HepG2 (cell line): ENCODE results near the gene UBL7. TPM values are rescaled to one million over a fixed set of nuclear protein-coding genes. Genes with fewer than 3 reads are reported as not detected.

Experiments used
- ARHGAP35 ChIP-seq: sonication (generic); formaldehyde crosslinking; IDR thresholded peaks from 2 replicates; pipeline ENCODE4 v1.9.0; 2022; ENCODE audit warnings: mild to moderate bottlenecking, inconsistent platforms, moderate library complexity, missing genetic modification reagents, borderline replicate concordance
- ARNT ChIP-seq: fragments of 450-650 bp; IDR thresholded peaks from 2 replicates; pipeline ENCODE4 v1.6.1; 2017
- HOXA9 ChIP-seq: sonication (generic); formaldehyde crosslinking; IDR thresholded peaks from 2 replicates; pipeline ENCODE4 v1.8.1; 2022; ENCODE audit warnings: missing genetic modification reagents, mild to moderate bottlenecking, moderate library complexity, borderline replicate concordance
- NFYC ChIP-seq: IDR thresholded peaks from 2 replicates; pipeline ENCODE4 v1.6.1; 2016; ENCODE audit warnings: missing genetic modification reagents, missing compliant biosample characterization
- SATB2 ChIP-seq: sonication (generic); formaldehyde crosslinking; IDR thresholded peaks from 2 replicates; pipeline ENCODE4 v1.5.0; 2020; ENCODE audit warnings: missing genetic modification reagents
- SP1 ChIP-seq, 2 experiments: fragments of 450-650 bp in 1 of 2; sonication (generic) in 1 of 2; formaldehyde crosslinking in 1 of 2; IDR thresholded peaks; 2 replicates each; pipeline versions ENCODE4 v1.4.0 to v1.6.1; 2016 to 2020; ENCODE audit warnings: missing genetic modification reagents in 1 of 2
- TBX3 ChIP-seq: fragments of 450-650 bp; IDR thresholded peaks from 2 replicates; pipeline ENCODE4 v1.6.1; 2017; ENCODE audit warnings: antibody characterized with exemption, mild to moderate bottlenecking, inconsistent platforms, borderline replicate concordance
- ZNF225 ChIP-seq: sonication (generic); formaldehyde crosslinking; IDR thresholded peaks from 2 replicates; pipeline ENCODE4 v1.4.0; 2020; ENCODE audit warnings: mild to moderate bottlenecking, missing genetic modification reagents
- ZNF354B ChIP-seq: sonication (generic); formaldehyde crosslinking; IDR thresholded peaks from 2 replicates; pipeline ENCODE4 v1.8.0; 2022; ENCODE audit warnings: mild to moderate bottlenecking, missing genetic modification reagents
- ZNF44 ChIP-seq: sonication (generic); formaldehyde crosslinking; IDR thresholded peaks from 2 replicates; pipeline ENCODE4 v1.5.1; 2020; ENCODE audit warnings: mild to moderate bottlenecking, missing genetic modification reagents
- ZNF569 ChIP-seq: sonication (generic); formaldehyde crosslinking; IDR thresholded peaks from 2 replicates; pipeline ENCODE4 v1.5.0; 2020; ENCODE audit warnings: mild to moderate bottlenecking, missing genetic modification reagents, moderate library complexity, borderline replicate concordance
- ZNF746 ChIP-seq: sonication (generic); formaldehyde crosslinking; IDR thresholded peaks from 2 replicates; pipeline ENCODE4 v1.8.0; 2022; ENCODE audit warnings: mild to moderate bottlenecking, missing genetic modification reagents
- polyA plus RNA-seq, 8 experiments: library from polyadenylated mRNA; depleted of rRNA in 3 of 8; stranded (reverse) in 7 of 8; unstranded in 1 of 8; fragments of >200 nt; fragmentation: Illumina TruSeq in 4 of 8; extraction: Trizol in 4 of 8; gene quantifications; 2 replicates each; pipeline versions ENCODE4 v1.2.1 to v1.2.3, GENCODE V29; 2011 to 2016; ENCODE audit warnings: low read depth in 4 of 8, missing spikeins in 1 of 8, mixed read lengths in 1 of 8; ENCODE audit not compliant: insufficient read depth in 1 of 8
- total RNA-seq, 5 experiments: library from RNA; depleted of rRNA; stranded (reverse); fragments of >200 nt; fragmentation: Illumina TruSeq; extraction: Trizol; gene quantifications; 2 replicates each; pipeline ENCODE4 v1.2.3, GENCODE V29; 2016; ENCODE audit warnings: low read depth in 1 of 5
- TF ChIP-seq, protein P1 (sequence below): sonication (generic); formaldehyde crosslinking; IDR thresholded peaks from 2 replicates; pipeline ENCODE4 v1.5.0; 2020; ENCODE audit warnings: mild to moderate bottlenecking, missing genetic modification reagents, borderline replicate concordance
- TF ChIP-seq, protein P2 (sequence below): IDR thresholded peaks from 2 replicates; pipeline ENCODE4 v1.6.1; 2016; ENCODE audit warnings: low read depth, missing genetic modification reagents, missing compliant biosample characterization

The UBL7 gene
- total and polyA plus RNA-seq, 2 of the 13 experiments (the other 11 are each of a cell fraction or from before 2014, with no cell fraction given) = 55.0 to 63.5 TPM

DNA sequence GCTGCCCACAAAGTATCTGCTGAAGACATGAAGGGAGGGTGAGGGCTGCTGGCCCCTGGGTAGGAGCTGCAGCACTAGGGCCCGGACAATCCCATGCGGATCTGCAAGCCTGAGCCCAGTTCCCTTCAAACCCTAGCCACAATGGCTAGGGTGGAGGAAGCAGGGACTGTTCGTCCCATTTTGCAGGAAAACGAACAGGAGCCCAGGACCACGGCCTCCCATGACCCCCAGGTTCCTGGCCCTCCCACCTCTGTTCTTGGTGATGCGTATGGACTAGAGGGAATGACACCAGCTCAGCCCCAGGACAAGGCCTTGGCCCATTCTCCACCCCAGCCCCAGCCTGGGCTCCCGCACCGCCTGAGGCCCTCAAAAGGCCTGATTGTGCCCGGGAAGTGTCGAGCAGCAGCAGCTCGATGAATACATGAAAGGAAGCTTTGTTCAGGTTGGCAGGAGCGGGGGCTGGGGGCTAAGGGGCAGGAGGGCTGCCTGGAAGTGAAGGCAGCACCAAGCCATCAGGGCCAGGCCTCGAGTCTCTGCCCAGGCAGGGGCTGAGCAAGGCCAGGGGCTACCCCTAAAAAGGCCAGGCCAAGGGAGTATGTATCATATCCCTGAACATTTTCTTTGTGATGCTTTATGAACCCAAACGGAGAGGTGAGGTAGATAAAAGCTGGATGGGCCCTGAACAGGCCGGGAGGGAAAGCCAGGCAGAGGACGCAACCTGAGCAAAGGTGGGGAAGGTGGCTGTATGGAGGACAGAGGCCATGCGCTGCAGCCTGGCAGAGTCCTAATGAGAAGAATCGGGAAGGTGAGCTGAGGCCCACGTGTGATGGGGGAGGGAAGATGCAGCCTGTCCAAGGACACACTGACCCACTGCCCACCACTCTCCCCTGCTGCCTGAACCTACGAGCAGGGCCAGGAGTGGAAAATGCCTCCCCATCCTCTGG lies 39.4 kb downstream of the UBL7 start (continued):
- TF ChIP-seq, protein P1, sequence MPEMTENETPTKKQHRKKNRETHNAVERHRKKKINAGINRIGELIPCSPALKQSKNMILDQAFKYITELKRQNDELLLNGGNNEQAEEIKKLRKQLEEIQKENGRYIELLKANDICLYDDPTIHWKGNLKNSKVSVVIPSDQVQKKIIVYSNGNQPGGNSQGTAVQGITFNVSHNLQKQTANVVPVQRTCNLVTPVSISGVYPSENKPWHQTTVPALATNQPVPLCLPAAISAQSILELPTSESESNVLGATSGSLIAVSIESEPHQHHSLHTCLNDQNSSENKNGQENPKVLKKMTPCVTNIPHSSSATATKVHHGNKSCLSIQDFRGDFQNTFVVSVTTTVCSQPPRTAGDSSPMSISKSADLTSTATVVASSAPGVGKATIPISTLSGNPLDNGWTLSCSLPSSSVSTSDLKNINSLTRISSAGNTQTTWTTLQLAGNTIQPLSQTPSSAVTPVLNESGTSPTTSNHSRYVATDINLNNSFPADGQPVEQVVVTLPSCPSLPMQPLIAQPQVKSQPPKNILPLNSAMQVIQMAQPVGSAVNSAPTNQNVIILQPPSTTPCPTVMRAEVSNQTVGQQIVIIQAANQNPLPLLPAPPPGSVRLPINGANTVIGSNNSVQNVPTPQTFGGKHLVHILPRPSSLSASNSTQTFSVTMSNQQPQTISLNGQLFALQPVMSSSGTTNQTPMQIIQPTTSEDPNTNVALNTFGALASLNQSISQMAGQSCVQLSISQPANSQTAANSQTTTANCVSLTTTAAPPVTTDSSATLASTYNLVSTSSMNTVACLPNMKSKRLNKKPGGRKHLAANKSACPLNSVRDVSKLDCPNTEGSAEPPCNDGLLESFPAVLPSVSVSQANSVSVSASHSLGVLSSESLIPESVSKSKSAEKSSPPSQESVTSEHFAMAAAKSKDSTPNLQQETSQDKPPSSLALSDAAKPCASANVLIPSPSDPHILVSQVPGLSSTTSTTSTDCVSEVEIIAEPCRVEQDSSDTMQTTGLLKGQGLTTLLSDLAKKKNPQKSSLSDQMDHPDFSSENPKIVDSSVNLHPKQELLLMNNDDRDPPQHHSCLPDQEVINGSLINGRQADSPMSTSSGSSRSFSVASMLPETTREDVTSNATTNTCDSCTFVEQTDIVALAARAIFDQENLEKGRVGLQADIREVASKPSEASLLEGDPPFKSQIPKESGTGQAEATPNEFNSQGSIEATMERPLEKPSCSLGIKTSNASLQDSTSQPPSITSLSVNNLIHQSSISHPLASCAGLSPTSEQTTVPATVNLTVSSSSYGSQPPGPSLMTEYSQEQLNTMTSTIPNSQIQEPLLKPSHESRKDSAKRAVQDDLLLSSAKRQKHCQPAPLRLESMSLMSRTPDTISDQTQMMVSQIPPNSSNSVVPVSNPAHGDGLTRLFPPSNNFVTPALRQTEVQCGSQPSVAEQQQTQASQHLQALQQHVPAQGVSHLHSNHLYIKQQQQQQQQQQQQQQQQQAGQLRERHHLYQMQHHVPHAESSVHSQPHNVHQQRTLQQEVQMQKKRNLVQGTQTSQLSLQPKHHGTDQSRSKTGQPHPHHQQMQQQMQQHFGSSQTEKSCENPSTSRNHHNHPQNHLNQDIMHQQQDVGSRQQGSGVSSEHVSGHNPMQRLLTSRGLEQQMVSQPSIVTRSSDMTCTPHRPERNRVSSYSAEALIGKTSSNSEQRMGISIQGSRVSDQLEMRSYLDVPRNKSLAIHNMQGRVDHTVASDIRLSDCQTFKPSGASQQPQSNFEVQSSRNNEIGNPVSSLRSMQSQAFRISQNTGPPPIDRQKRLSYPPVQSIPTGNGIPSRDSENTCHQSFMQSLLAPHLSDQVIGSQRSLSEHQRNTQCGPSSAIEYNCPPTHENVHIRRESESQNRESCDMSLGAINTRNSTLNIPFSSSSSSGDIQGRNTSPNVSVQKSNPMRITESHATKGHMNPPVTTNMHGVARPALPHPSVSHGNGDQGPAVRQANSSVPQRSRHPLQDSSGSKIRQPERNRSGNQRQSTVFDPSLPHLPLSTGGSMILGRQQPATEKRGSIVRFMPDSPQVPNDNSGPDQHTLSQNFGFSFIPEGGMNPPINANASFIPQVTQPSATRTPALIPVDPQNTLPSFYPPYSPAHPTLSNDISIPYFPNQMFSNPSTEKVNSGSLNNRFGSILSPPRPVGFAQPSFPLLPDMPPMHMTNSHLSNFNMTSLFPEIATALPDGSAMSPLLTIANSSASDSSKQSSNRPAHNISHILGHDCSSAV (CRISPR knock-in tag) = no peak
- TF ChIP-seq ARNT (no peak), ZNF354B (CRISPR knock-in tag) (no peak), ZNF225 (CRISPR knock-in tag) (no peak), ZNF746 (0 out of 2 replicates have a peak, but pooled peaks have one; percentile 21), SATB2 (CRISPR knock-in tag) (no peak), NFYC (CRISPR knock-in tag) (no peak), ZNF44 (CRISPR knock-in tag) (no peak; the same call in 1 of the 2 replicates), SP1 (IDR thresholded peaks at IDR 0.05) (no peak), SP1 (CRISPR knock-in tag; IDR thresholded peaks at IDR 0.05) (no peak), HOXA9 (no peak), ARHGAP35 (CRISPR knock-in tag) (no peak; the same call in 1 of the 2 replicates), TBX3 (no peak), ZNF569 (CRISPR knock-in tag) (no peak)
- TF ChIP-seq, protein P2, sequence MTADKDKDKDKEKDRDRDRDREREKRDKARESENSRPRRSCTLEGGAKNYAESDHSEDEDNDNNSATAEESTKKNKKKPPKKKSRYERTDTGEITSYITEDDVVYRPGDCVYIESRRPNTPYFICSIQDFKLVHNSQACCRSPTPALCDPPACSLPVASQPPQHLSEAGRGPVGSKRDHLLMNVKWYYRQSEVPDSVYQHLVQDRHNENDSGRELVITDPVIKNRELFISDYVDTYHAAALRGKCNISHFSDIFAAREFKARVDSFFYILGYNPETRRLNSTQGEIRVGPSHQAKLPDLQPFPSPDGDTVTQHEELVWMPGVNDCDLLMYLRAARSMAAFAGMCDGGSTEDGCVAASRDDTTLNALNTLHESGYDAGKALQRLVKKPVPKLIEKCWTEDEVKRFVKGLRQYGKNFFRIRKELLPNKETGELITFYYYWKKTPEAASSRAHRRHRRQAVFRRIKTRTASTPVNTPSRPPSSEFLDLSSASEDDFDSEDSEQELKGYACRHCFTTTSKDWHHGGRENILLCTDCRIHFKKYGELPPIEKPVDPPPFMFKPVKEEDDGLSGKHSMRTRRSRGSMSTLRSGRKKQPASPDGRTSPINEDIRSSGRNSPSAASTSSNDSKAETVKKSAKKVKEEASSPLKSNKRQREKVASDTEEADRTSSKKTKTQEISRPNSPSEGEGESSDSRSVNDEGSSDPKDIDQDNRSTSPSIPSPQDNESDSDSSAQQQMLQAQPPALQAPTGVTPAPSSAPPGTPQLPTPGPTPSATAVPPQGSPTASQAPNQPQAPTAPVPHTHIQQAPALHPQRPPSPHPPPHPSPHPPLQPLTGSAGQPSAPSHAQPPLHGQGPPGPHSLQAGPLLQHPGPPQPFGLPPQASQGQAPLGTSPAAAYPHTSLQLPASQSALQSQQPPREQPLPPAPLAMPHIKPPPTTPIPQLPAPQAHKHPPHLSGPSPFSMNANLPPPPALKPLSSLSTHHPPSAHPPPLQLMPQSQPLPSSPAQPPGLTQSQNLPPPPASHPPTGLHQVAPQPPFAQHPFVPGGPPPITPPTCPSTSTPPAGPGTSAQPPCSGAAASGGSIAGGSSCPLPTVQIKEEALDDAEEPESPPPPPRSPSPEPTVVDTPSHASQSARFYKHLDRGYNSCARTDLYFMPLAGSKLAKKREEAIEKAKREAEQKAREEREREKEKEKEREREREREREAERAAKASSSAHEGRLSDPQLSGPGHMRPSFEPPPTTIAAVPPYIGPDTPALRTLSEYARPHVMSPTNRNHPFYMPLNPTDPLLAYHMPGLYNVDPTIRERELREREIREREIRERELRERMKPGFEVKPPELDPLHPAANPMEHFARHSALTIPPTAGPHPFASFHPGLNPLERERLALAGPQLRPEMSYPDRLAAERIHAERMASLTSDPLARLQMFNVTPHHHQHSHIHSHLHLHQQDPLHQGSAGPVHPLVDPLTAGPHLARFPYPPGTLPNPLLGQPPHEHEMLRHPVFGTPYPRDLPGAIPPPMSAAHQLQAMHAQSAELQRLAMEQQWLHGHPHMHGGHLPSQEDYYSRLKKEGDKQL (CRISPR knock-in tag) = no peak
